ENCODE results near the gene EIF4A3. TPM values are rescaled to one million over a fixed set of nuclear protein-coding genes. Genes with fewer than 3 reads are reported as not detected.

The EIF4A3 gene
- 104 and 112 TPM in 2 replicates for total RNA-seq (ENCODE audit: low replicate concordance)
- long read RNA-seq, transcript EIF4A3-201 (12 exons, 1,734 nt), result major isoform, 443 of 458 reads
- long read RNA-seq, partial matches to known transcripts, result 6 of 458 reads
- long read RNA-seq, other reads (novel, unspliced or antisense), result 8 of 458 reads

DNA sequence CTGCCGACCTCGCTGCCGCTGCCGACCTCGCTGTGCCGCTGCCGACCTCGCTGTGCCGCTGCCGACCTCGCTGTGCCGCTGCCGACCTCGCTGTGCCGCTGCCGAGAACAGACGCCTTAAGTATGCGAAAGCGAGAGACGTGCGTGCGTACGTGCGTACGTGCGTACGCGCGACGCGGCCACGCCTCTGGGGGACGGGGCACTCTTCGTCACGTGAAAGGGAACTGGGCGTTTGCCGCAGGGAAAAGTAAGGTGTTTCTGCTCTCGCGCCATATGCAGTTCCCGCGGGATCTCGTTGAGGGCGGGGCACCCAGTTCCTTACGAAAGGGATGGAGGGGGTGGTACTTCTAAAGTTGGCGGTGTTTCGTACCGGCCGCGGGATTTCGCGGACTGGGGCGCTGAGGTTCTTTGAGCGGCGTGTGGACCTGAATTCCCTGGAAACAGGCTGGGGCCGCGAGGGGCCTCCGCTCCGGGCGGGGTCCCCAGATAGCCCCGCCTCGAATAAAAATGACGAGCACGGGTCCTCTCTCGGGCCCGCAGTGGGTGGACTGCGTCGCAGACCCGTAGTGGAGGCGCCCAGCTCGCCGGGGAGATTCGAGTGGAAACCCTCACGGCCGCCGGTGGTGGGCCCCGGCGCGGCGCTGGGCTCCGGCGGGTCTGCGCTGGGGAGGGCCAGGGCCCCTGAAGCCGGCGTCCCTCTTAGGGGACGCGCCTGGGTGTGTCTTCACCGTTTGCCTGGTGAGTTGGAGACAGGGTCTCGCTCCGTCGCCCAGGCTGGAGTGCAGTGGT lies at the start of gene EIF4A3:
TSS of gene EIF4A3 (minus strand) at position 94 of the 788 bp plus-strand sequence. CDS start 167 bp downstream, outside the sequence.
- peaks cover 9% of the 10 kb centered on the region for H3K36me3 Mint-ChIP-seq
- H3K27ac Mint-ChIP-seq, result peak within 1 kb of the TSS; percentile 100
- H3K27me3 Mint-ChIP-seq, result no peaks in the 10 kb centered on the region
- TF ChIP-seq, protein P1, sequence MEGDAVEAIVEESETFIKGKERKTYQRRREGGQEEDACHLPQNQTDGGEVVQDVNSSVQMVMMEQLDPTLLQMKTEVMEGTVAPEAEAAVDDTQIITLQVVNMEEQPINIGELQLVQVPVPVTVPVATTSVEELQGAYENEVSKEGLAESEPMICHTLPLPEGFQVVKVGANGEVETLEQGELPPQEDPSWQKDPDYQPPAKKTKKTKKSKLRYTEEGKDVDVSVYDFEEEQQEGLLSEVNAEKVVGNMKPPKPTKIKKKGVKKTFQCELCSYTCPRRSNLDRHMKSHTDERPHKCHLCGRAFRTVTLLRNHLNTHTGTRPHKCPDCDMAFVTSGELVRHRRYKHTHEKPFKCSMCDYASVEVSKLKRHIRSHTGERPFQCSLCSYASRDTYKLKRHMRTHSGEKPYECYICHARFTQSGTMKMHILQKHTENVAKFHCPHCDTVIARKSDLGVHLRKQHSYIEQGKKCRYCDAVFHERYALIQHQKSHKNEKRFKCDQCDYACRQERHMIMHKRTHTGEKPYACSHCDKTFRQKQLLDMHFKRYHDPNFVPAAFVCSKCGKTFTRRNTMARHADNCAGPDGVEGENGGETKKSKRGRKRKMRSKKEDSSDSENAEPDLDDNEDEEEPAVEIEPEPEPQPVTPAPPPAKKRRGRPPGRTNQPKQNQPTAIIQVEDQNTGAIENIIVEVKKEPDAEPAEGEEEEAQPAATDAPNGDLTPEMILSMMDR (conservative IDR thresholded peaks at IDR 0.05), result no peak
- peaks cover 28% of the 10 kb centered on the region for H3K4me1 Mint-ChIP-seq (ENCODE audit: unreplicated experiment)
- no peaks in the 10 kb centered on the region for H3K9me3 Mint-ChIP-seq
- peak within 1 kb of the TSS; percentile 99 for H3K4me3 Mint-ChIP-seq
- DNase-seq (ENCODE audit: extremely low spot score, unreplicated experiment), result peak; percentile 96

DNA sequence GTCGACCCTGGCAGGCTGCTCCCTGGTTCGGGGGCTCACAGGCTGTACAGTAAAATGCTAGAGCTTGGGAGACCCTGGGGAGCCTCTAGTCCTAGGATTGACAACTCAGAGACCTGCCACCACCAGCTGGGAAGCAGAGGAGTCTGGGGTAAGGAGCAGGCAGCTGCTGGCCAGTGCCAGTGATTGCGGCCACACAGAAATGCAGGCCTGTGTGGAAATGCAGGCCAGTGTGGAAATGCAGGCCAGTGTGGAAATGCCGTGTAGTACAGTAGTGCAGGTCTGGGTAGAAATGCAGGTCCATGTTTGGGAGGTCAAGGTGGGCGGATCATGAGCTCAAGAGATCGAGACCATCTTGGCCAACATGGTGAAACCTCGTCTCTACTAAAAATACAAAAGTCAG lies 49.7 kb upstream of the EIF4A3 start:
- H3K27ac Mint-ChIP-seq, result no peak overlapping the region
- TF ChIP-seq, protein P1 (conservative IDR thresholded peaks at IDR 0.05), result no peak
- no peak overlapping the region for H3K4me3 Mint-ChIP-seq
- no peaks in the 10 kb centered on the region for H3K36me3 Mint-ChIP-seq
- H3K9me3 Mint-ChIP-seq, result no peaks in the 10 kb centered on the region
- peaks cover 18% of the 10 kb centered on the region for H3K4me1 Mint-ChIP-seq (ENCODE audit: unreplicated experiment)
- no peak for DNase-seq (ENCODE audit: extremely low spot score, unreplicated experiment)
- H3K27me3 Mint-ChIP-seq, result no peaks in the 10 kb centered on the region

DNA sequence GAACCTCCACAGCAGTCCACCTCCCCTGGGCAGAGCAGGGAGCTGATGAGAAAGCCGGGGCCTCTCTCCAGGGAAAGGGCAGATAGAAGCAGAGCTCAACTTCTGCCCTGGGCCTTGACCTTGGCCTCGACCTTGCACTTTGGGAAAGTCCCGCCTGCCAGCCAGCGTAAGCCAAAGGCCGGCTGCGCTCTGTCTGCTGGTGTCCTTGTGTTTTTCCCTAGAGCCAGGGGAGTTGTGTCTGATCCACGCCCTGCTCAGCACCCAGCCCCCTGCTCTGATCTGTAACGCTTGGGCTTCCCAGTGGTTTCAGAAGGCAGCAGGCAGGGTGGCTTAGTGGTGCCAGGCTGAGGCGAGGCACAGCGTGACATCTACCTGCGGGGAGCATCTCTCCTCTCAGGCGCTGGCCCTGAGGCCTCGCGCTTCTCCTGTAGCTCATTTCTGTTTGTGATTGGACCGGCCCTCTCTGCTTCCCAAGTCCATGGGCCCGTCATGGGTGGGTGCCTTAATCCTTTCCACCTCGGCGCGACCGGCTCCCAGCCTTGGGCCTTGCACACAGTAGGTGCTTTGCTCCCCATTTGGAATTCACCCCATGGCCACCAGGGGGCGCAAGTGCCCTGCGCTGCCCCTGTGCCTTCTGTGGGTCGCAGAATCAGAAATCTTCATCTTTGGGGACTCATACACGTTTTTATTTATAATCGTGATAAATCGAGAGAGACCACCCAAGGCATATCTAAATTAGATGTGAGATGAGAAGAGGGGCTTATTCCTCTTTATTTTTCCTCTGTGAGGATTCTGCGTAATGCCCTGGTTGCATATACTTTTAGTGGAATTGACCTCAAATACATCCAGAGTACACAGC lies 49.0 kb upstream of the EIF4A3 start:
- Mint-ChIP-seq H3K9me3 (no peaks in the 10 kb centered on the region), H3K4me1 (ENCODE audit: unreplicated experiment) (peaks cover 20% of the 10 kb centered on the region), H3K36me3 (no peaks in the 10 kb centered on the region), H3K4me3 (no peak overlapping the region), H3K27ac (no peak overlapping the region), H3K27me3 (no peaks in the 10 kb centered on the region)
- DNase-seq (ENCODE audit: extremely low spot score, unreplicated experiment), result no peak
- TF ChIP-seq, protein P1 (conservative IDR thresholded peaks at IDR 0.05), result peak; percentile 93

DNA sequence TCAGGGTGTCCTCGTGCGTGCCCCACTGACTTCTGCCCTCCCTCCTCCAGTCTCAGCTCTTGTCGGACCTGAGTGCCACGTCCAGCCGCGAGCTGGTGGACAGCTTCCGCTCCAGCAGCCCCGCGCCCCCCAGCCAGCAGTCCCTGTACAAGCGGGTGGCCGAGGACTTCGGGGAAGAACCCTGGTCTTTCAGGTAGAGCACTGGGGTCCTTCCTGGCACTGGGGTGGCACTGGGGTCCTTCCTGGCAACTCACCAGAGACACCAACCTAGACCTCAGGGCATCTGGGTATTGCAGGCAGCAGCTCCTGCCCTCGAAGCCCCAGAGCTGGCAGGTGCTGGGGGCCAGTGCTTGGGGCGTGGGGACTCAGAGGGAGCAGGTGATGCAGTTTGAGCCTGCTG lies 48.2 kb upstream of the EIF4A3 start:
- H3K9me3 Mint-ChIP-seq, result no peaks in the 10 kb centered on the region
- peaks cover 20% of the 10 kb centered on the region for H3K4me1 Mint-ChIP-seq (ENCODE audit: unreplicated experiment)
- no peak for DNase-seq (ENCODE audit: extremely low spot score, unreplicated experiment)
- TF ChIP-seq, protein P1 (conservative IDR thresholded peaks at IDR 0.05), result no peak
- H3K36me3 Mint-ChIP-seq, result no peaks in the 10 kb centered on the region
- no peak overlapping the region for H3K27ac Mint-ChIP-seq
- H3K27me3 Mint-ChIP-seq, result no peaks in the 10 kb centered on the region
- no peak overlapping the region for H3K4me3 Mint-ChIP-seq

DNA sequence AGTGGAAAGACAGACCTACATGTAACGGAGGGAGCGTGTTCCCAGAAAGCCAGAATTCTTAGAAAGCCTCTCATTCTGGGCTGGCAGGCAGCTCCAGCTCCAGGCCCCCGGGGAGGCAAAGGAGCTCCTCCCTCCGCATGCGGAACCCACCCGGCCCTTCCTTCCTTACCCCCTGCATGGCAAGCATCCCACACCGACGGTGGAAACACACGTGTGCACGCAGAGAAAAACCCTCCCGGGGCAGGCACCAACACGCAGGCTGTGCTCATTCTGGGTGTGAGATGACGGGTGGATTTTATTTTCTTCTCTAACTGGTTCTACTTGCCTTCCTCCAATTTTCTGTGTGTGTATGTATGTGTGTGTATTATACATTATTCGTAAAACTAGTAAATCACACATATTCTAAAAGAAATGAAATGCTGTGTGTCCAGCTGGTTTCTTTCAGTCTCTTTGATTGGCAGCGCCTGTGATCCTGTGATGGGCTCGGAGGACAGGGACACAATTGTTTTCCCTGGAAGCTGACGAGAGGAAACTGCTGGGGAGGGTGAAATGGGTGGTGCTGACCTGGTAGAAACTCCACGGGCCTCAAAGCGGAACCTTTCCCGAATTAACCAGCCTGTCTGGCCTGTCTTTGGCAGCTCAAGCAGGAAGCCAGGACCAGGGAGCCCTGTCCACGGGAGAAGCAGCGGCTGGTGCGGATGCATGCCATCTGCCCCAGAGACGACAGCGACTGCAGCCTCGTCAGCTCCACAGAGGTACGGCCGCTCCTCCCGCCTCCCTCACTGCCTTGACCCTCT lies 45.1 kb upstream of the EIF4A3 start:
- H3K9me3 Mint-ChIP-seq, result no peaks in the 10 kb centered on the region
- peaks cover 12% of the 10 kb centered on the region for H3K4me1 Mint-ChIP-seq (ENCODE audit: unreplicated experiment)
- DNase-seq (ENCODE audit: extremely low spot score, unreplicated experiment), result no peak
- H3K36me3 Mint-ChIP-seq, result no peaks in the 10 kb centered on the region
- no peaks in the 10 kb centered on the region for H3K27me3 Mint-ChIP-seq
- TF ChIP-seq, protein P1 (conservative IDR thresholded peaks at IDR 0.05), result no peak
- H3K27ac Mint-ChIP-seq, result peak overlapping the region; percentile 25
- peak overlapping the region; percentile 7 for H3K4me3 Mint-ChIP-seq
